B cell (primary cell): Measurements from ENCODE around the gene DKKL1. TPM values are rescaled to one million over a fixed set of nuclear protein-coding genes. Genes with fewer than 3 reads are reported as not detected.

ENCODE experiments used
- ATAC-seq: fragments of 200-7000 bp; cut with Tn5 transposase; one replicate; pipeline ENCODE4 v1.10.0; 2021; ENCODE audit warnings: low read depth, mild to moderate bottlenecking, moderate number of reproducible peaks, moderate library complexity
- CTCF ChIA-PET: fragments of 350-600 bp; sonication (Branson Sonifier 250); formaldehyde crosslinking; loops from one replicate; lab custom pipeline; 2021; ENCODE audit warnings: antibody characterized with exemption, inconsistent platforms; lab: Charles Lee
- POLR2A ChIA-PET: fragments of 350-600 bp; sonication (Branson Sonifier 250); formaldehyde crosslinking; loops from one replicate; lab custom pipeline; 2021; ENCODE audit warnings: antibody characterized with exemption; lab: Charles Lee
- DNase-seq: peaks from one replicate; pipeline ENCODE4 v3.0.0; 2013
- H2AFZ ChIP-seq: 2 replicates; pipeline ENCODE4 v1.6.1; 2012; ENCODE audit warnings: mild to moderate bottlenecking, low read depth, low read length; ENCODE audit not compliant: insufficient read depth, poor library complexity, severe bottlenecking
- H3K27ac ChIP-seq, 2 donors: 1 replicate in 1 of 2; 2 replicates in 1 of 2; pipeline ENCODE4 v1.5.1; 2012 to 2013; ENCODE audit warnings: low read length in 2 of 2, mild to moderate bottlenecking in 2 of 2, moderate library complexity in 1 of 2
- H3K27me3 ChIP-seq, 4 experiments: fragments of 200-600 bp in 1 of 4; sonication (generic) in 1 of 4; replicated peaks in 1 of 4; 1 replicate in 2 of 4; 2 replicates in 2 of 4; pipeline versions ENCODE4 v1.6.1 to v1.7.0; 2013 to 2016; ENCODE audit warnings: low read length in 3 of 4, mild to moderate bottlenecking in 2 of 4, mixed read lengths in 1 of 4, moderate library complexity in 1 of 4; ENCODE audit not compliant: insufficient read depth in 4 of 4, control insufficient read depth in 3 of 4; ENCODE audit errors: control extremely low read depth in 1 of 4
- H3K36me3 ChIP-seq, 2 experiments: replicated peaks in 1 of 2; 1 replicate in 1 of 2; 2 replicates in 1 of 2; pipeline versions ENCODE4 v1.6.1 to v1.7.1; 2013; ENCODE audit warnings: low read length in 1 of 2; ENCODE audit not compliant: insufficient read depth in 2 of 2, control insufficient read depth in 1 of 2; ENCODE audit errors: control extremely low read depth in 1 of 2, extremely low read depth in 1 of 2
- H3K4me1 ChIP-seq, 2 donors: fragments of 200-600 bp in 1 of 2; sonication (generic) in 1 of 2; 1 replicate in 1 of 2; 2 replicates in 1 of 2; pipeline versions ENCODE4 v1.5.1 to v1.6.1; 2013 to 2017; ENCODE audit warnings: low read length in 2 of 2; ENCODE audit not compliant: control insufficient read depth in 2 of 2, insufficient read depth in 2 of 2
- H3K4me2 ChIP-seq: replicated peaks from 2 replicates; pipeline ENCODE3; 2012; ENCODE audit warnings: mild to moderate bottlenecking, low read depth, low read length; ENCODE audit not compliant: poor library complexity, severe bottlenecking
- H3K4me3 ChIP-seq, 5 experiments: fragments of 200-600 bp in 1 of 5; sonication (generic) in 1 of 5; 1 replicate in 3 of 5; 2 replicates in 2 of 5; pipeline versions ENCODE4 v1.5.1 to v1.7.0; 2011 to 2016; ENCODE audit warnings: low read length in 4 of 5, mild to moderate bottlenecking in 4 of 5, low read depth in 2 of 5, control low read depth in 1 of 5, moderate library complexity in 1 of 5; ENCODE audit not compliant: insufficient read depth in 1 of 5; ENCODE audit errors: control extremely low read depth in 1 of 5, extremely low read depth in 1 of 5
- H3K79me2 ChIP-seq: fragments of 200-600 bp; sonication (generic); one replicate; pipeline ENCODE4 v1.6.0; 2016; ENCODE audit warnings: low read length; ENCODE audit not compliant: control insufficient read depth, insufficient read depth
- H3K9ac ChIP-seq: fragments of 200-600 bp; sonication (generic); 2 replicates; pipeline ENCODE4 v1.6.1; 2017; ENCODE audit warnings: mild to moderate bottlenecking, low read length, moderate library complexity
- H3K9me3 ChIP-seq, 3 donors: one replicate each; pipeline versions ENCODE4 v1.6.1 to v1.7.1; 2013; ENCODE audit warnings: low read length in 2 of 3; ENCODE audit not compliant: control insufficient read depth in 2 of 3, insufficient read depth in 1 of 3; ENCODE audit errors: control extremely low read depth in 1 of 3
- H4K20me1 ChIP-seq: 2 replicates; pipeline ENCODE4 v1.6.0; 2012; ENCODE audit warnings: mild to moderate bottlenecking, low read length; ENCODE audit not compliant: insufficient read depth, control insufficient read depth, poor library complexity, severe bottlenecking
- H3K27ac Mint-ChIP-seq: one replicate; pipeline ENCODE4 v1.8.0; 2021; ENCODE audit warnings: mixed read lengths
- H3K27me3 Mint-ChIP-seq: one replicate; pipeline ENCODE4 v1.8.0; 2021; ENCODE audit warnings: mixed read lengths
- H3K4me1 Mint-ChIP-seq: one replicate; pipeline ENCODE4 v1.8.0; 2021; ENCODE audit warnings: mixed read lengths
- H3K4me3 Mint-ChIP-seq: one replicate; pipeline ENCODE4 v1.8.0; 2021; ENCODE audit warnings: mixed read lengths
- H3K9me3 Mint-ChIP-seq: one replicate; pipeline ENCODE4 v1.8.0; 2022; ENCODE audit warnings: mixed read lengths; ENCODE audit not compliant: insufficient read depth
- EZH2 ChIP-seq: IDR thresholded peaks from 2 replicates; pipeline ENCODE4 v1.6.1; 2012; ENCODE audit warnings: borderline replicate concordance, low read depth, mild to moderate bottlenecking, moderate library complexity, low read length; ENCODE audit not compliant: insufficient read depth, poor library complexity, severe bottlenecking
- WGBS: methylation state at CpG from one replicate; pipeline ENCODE4 v1.1.5; 2013; ENCODE audit warnings: missing lambda C conversion rate; ENCODE audit not compliant: insufficient coverage; 5-methylcytosine and 5-hydroxymethylcytosine counted together
- intact Hi-C: fragments of 100-400 bp; cut with micrococcal nuclease; formaldehyde crosslinking; loops from one replicate; pipeline ENCODE4 v1.10.0; 2022
- polyA plus RNA-seq: library from polyadenylated mRNA; depleted of rRNA; stranded (reverse); fragments of >200 nt; gene quantifications from 2 replicates; pipeline ENCODE4 v1.2.3, GENCODE V29; 2012
- total RNA-seq, 2 donors: library from RNA; stranded (reverse); fragments of 120-200 nt in 1 of 2; gene quantifications; 1 replicate in 1 of 2; 2 replicates in 1 of 2; pipeline versions ENCODE4 v1.2.3 to v1.2.4, GENCODE V29; 2013 to 2022
- TF ChIP-seq, protein P1 (sequence below): fragments of 200-600 bp; IDR thresholded peaks from one replicate; pipeline ENCODE4 v1.8.0; 2022; ENCODE audit warnings: antibody characterized with exemption, mild to moderate bottlenecking

The DKKL1 gene
- total and polyA plus RNA-seq, 2 donors (not counting 1 experiment from before 2014, with no cell fraction given): 1.2 to 1.6 TPM

DNA sequence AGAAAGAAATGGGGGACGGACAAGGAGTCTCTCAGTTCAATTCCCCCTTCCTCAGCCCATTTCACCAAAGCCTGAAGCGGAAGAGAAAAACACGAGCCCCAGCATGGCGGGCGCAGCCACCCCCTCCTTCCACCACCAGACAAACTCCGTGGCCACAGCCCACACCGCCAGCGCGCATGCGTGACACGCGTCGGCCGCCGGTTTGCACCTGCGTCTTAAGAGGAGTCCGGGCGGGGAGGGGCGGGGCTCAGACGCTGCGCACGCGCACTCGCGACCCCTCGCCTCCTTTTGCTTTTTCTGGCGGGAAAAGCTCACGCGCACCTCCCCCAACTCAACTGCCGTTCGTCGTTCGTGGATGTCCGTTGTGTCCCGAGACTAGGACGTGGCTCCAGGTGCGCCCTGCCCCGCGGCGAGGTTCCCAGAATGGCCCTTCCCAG is 24.3 kb downstream of the DKKL1 start, which contains the start of gene KASH5:
KASH5 (plus strand) TSS at position 314 of the 437 bp plus-strand sequence. CDS start 2,635 bp downstream, outside the sequence.
- Mint-ChIP-seq H3K4me3 (peak within 1 kb of the TSS; percentile 80), H3K9me3 (no peaks in the 10 kb centered on the region), H3K27me3 (no peaks in the 10 kb centered on the region), H3K27ac (peak within 1 kb of the TSS; percentile 90), H3K4me1 (peaks cover 43% of the 10 kb centered on the region)
- WGBS: 32% methylated on average over 33 of the region's 40 CpGs
- no peaks in the 10 kb centered on the region for H3K27me3 ChIP-seq
- DNase-seq (peak; percentile 90), ATAC-seq (peak; percentile 37)
- peak within 1 kb of the TSS; percentile 65 for H3K4me2 ChIP-seq
- peak within 1 kb of the TSS in 1 of 2 donors; percentile 84 for H3K27ac ChIP-seq
- peaks cover 21 to 46% of the 10 kb centered on the region in 2 donors for H3K4me1 ChIP-seq
- H3K4me3 ChIP-seq: peak within 1 kb of the TSS in 3 of 5 experiments; percentile 43 to 65 (median 55)
- TF ChIP-seq EZH2: no peak
- TF ChIP-seq, protein P1, sequence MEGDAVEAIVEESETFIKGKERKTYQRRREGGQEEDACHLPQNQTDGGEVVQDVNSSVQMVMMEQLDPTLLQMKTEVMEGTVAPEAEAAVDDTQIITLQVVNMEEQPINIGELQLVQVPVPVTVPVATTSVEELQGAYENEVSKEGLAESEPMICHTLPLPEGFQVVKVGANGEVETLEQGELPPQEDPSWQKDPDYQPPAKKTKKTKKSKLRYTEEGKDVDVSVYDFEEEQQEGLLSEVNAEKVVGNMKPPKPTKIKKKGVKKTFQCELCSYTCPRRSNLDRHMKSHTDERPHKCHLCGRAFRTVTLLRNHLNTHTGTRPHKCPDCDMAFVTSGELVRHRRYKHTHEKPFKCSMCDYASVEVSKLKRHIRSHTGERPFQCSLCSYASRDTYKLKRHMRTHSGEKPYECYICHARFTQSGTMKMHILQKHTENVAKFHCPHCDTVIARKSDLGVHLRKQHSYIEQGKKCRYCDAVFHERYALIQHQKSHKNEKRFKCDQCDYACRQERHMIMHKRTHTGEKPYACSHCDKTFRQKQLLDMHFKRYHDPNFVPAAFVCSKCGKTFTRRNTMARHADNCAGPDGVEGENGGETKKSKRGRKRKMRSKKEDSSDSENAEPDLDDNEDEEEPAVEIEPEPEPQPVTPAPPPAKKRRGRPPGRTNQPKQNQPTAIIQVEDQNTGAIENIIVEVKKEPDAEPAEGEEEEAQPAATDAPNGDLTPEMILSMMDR: no peak
- H3K36me3 ChIP-seq: no peaks in the 10 kb centered on the region
- H3K79me2 ChIP-seq: no peaks in the 10 kb centered on the region
- H4K20me1 ChIP-seq: no peaks in the 10 kb centered on the region
- H3K9ac ChIP-seq: peak within 1 kb of the TSS; percentile 63
- H2AFZ ChIP-seq: peak within 1 kb of the TSS; percentile 46
- ChIA-PET POLR2A (interaction anchor here (0.6 to 1.5 kb wide), 8 partner anchors 34 to 162 kb away, joined by 3 to 11 read pairs (median 4); no protein-coding TSS in a partner anchor), CTCF (interaction anchor here (0.7 to 1.3 kb wide), 3 partner anchors 79 to 86 kb away, joined by 4 to 5 read pairs (median 4); no protein-coding TSS in a partner anchor)
- peaks cover 0 to 10% (median 2%) of the 10 kb centered on the region in 3 donors for H3K9me3 ChIP-seq
- intact Hi-C loops: loop anchor here (1.0 kb wide), 1 partner anchor 81 kb away; no protein-coding TSS in a partner anchor

DNA sequence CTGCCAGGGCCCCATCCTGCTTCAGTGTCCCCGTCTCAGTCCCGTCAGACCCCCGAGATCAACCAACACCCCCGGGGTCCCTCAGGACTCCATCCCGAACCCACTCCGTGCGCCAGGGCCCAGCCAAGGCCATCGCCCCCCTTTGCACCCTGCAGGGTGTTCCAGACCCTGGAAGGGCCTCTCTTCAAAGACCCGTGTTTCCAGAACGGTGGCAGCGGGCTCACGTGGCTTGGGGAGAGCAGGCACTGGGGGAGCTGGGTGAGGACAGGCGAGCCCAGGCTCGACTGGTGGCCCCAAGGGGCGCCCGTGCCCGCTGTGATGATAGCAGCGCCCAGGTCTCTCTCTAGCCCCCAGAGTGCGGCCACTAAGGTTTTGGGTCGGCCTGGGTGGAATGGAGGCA is 25.7 kb downstream of the DKKL1 start:
- 95% methylated on average over 20 of the region's 20 CpGs for WGBS

More for the DNA sequence above, 25.7 kb downstream of the DKKL1 start:
- Histone ChIP-seq H3K4me3 (no peak overlapping the region), H3K9me3 (peaks cover 0 to 6% (median 0%) of the 10 kb centered on the region in 3 donors), H3K4me2 (no peak overlapping the region), H3K36me3 (no peaks in the 10 kb centered on the region), H3K79me2 (no peaks in the 10 kb centered on the region), H2AFZ (no peak overlapping the region), H3K27me3 (no peaks in the 10 kb centered on the region), H3K27ac (no peak overlapping the region), H3K4me1 (peaks cover 21 to 46% of the 10 kb centered on the region in 2 donors), H4K20me1 (no peaks in the 10 kb centered on the region), H3K9ac (no peak overlapping the region)
- TF ChIP-seq, protein P1: no peak
- no peak for TF ChIP-seq EZH2
- no peak for DNase-seq
- Mint-ChIP-seq H3K27me3 (no peaks in the 10 kb centered on the region), H3K27ac (no peak overlapping the region), H3K4me3 (peak overlapping the region; percentile 61), H3K9me3 (no peaks in the 10 kb centered on the region), H3K4me1 (peaks cover 43% of the 10 kb centered on the region)
- POLR2A ChIA-PET: interaction anchor here (2.2 to 2.9 kb wide), 2 partner anchors 27 to 55 kb away, joined by 6 to 18 read pairs; partner anchors contain the start of genes CD37 and TEAD2
- intact Hi-C loops: no loop called here
- CTCF ChIA-PET: interaction anchor here (1.0 to 5.9 kb wide), 6 partner anchors 24 to 124 kb away, joined by 3 to 54 read pairs (median 8); partner anchors contain the start of gene GFY
- no peak for ATAC-seq
